NK-92 (cell line): ENCODE measurements around the gene CARNS1.
"Not testable (repeated sequence)": the region's sequence is repeated elsewhere in the genome, so short reads cannot be mapped to it uniquely, and the experiment has no call there.

Experiments used
- DNase-seq: peaks from one replicate; lab custom pipeline; 2025; ENCODE audit not compliant: unreplicated experiment; lab: John Stamatoyannopoulos, UW

The CARNS1 gene

DNA sequence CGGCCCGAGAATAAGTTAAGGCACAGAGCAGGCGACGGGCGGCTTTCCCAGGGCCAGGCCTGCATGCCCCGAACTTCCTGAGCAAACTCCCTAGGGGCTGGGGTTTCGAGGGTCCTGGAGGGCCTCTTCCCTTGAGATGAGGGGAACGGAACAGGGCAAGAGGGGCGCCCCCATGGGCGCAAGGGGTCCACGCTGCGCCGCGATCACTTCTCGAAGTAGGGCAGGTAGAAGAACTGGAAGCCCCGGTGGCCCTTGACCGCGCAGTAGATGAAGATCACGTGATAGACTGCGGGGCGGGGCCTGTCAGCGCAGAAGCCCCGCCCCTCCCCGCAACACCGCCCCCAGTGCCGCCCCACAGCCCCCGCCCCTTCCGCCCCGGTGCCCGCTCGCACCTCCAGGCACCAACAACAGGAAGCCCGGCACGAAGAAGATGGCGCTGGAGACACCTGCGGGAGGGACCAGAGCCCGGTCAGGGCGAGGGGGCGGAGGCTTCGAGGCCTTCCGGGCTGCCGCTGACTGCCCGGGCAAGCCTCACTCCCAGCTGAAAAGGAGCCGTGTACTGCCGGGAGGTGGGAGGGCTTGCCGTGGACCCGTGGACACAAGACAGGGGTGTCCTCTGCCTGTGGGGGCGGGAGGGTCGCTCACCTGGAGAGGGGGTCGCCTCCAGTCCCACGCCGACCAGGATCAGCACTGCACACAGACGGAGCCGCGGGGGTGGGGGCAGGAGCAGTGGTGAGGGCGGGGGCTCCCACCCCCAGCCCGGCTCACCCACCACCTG is 49.1 kb downstream of the CARNS1 start:
- peak; percentile 67 for DNase-seq

DNA sequence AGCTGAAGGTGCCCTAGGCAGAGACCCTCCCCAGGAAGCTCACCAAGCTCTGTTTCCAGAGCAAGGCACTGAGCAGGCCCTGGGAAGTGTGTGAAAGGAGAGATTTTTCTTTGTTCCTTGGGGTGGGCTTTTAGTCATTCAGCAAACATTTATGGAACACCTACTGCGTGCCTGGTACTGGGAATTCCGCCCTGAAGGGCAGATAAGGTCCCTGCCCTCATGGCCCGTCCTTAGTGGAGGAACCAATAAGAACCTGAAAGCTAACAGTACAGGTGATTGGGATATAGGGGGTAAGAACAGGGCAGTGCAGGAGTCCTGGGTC is 49.7 kb downstream of the CARNS1 start:
- no peak for DNase-seq

DNA sequence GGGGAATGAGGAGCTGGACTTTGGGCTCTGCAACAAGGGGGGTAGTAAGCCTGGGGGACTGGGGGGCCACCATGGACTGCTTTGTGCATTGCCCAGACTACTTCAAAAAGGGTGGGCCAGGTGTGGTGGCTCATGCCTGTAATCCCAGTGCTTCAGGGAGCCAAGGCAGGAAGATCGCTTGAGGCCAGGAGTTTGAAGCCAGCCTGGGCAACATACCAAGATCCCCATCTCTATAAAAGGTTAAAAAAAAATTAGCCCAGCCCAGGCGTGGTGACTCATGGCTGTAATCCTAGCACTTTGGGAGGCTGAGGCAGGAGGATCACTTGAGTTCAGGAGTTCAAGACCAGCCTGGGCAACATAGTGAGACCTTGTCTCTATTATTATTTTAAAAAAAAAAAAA is 50.1 kb downstream of the CARNS1 start:
- not testable (repeated sequence) for DNase-seq

DNA sequence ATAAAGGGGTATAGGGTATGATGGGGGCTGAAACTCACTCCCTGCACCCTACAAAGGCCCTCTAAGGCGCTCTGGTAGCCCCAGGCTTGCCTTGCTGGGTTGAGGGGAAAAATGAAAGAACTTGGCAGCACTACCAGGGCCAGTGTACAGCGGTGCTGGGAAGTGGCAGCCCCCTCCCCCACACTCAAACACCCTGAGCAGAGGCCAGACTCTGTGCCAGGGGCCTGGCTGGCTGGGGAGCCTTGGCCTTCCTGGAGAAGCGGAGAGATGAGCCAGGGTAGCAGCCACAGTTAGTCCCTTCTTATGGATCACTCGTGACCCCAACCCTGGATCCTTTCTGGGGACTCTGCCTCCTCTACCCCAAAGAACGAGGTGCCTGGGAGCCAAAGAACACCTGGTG is 50.9 kb downstream of the CARNS1 start:
- DNase-seq, result no peak

DNA sequence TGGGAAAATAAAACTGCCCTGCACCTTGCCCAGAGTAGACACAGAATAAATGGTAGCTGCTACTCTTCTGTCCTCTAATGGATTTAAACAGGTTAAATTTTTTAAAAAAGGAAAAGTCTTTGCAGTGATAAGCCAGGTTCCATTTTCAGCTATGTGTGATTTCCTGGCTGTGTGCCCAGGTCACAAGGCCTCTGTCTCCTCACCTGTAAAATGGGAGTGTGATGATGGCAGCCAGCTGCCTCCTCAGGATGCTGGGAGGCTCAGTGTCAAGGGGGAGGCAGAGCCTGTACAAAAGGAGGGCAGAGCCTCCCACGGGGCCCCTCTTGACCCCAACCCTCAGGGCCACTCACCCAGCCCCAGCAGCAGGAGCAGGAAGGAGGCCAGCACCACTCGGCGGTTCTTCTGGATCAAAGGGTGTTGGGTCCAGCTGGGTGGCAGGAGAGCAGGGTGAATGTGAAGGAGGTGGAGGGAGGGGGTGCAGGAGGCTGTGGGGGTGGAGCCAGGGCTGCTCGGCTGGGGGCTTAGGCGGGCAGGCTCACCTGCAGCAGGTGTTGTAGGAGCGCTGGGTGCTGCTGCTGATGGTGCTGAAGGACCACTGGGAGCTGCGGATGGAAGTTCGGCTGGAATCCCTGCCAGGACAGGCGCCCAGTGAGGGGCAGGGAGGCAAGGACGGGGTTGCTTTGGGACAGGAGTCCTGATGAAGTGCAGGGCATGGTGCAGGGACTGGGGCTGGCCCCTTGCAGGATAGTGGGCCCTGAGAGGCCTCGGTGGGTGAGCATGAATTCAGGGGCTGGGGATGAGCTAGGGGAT is 51.7 kb downstream of the CARNS1 start:
- no peak for DNase-seq

DNA sequence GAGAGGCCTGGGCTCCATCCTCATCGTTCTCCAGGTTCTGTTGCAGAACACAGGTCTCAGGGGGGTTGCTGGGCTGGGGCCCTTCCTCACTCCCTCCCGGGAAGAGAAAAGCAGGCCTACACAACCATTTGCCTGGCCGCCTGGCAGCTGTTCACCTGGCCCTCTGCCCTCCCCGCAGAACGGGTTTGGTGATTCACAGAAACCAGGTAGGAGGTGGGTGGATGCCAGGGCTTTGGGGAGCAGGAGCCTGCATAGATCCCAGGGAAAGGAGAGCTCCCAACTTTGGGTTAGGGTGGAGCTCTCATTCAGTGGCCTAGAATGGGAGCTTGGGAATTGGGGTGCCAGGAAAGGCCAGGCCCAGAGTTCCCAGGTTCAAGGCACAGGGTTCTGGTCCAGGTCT is 52.6 kb downstream of the CARNS1 start:
- no peak for DNase-seq

DNA sequence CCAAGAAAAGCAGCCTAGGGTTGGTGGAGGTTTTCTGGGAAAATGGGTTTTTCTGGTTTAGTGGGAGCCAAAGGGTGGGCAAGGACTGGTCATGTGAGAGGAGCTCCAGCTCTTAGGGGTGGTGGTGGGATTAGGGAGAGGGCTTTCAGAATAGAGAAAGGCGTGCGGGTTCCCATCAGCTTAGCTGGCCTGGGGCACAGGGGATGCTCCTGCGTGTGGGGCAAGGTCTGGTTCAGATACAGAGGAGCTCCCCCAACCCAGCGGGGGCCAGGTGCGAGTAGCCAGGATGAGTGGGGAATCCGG is 52.9 kb downstream of the CARNS1 start:
- no peak for DNase-seq

DNA sequence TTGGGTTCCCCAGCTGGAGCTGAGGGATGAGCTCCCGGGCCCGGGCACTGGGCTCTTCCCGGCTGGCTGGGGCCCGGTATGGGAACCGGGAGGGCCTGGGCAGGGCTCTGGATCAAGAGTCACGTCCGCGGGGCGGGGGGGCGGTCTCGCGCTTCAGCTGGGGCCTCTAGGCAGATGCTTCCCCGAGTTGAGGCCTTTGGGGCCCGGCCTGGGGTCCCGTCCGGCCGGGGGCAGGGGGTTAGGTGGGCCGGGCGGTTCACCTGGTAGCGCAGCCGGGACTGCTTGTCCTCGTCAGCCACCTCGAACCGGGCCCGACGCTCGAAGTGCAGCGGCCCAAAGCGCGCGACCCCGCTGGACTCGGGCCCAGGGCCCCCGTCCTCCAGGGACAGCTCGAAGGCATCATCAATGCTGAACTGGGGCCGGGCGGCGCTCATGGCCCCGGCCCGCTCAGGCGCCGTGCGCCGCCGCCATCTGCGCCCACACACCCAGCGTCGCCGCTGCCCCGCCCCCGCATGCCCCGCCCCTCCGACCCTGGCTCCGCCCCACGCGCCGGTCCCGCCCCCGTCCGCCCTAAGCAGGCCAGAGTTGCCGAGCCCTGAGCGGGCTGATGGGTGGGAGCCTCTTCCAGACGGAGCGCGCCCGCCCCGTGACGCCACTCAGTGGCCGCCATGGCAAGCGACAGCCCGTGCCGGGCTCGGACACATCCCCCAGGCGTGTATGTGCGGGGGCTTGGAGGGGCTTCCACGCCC is 53.5 kb downstream of the CARNS1 start, which contains the start of gene TMEM134:
Gene TMEM134 (minus strand): TSS at position 493 of the 749 bp plus-strand sequence. CDS start 59 bp downstream, at position 434.
- no peak for DNase-seq

DNA sequence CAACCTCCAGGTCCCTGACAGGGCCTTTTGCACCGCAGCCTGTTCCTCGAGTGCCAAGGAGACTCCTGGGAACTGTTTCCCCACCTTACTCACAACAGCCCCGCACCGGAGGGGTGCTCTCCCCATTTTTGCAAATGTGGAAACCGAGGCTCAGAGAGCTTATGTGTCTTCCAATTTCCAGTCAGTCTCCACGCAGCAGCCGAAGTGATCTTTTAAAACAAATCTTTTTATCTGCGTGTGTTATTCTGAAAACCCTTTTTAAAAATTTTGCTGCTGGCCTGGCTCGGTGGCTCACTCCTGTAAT is 54.0 kb downstream of the CARNS1 start:
- no peak for DNase-seq

DNA sequence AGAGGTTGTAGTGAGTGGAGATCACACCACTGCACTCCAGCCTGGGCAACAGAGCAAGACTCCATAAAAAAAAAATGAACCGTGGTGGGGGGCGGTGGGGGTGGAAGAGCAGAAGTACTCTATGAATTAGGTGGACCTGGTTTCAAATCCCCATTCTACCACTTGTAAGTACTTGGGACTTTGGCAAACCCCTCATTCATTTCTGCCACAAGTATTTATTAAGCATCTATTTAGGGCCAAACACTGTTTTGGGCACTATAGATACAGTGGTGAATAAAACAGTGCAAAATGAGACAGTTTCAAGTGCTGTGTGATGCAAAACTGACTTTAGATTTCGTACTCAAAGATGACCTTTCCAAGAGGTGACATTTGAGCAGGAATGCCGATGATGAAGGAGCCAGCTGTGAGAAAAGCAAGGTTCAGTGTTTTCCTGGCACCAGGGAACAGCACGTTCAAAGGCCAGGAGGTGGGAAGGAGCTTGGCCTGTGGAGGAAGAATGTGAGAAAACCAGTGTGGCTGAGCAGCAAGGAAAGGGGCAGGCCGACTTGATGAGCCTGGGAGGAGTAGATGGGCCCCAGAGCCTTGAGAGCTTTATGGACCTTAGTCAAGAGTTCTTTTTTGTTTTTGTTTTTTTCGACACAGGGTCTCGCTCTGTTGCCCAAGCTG is 55.0 kb downstream of the CARNS1 start:
- DNase-seq, result no peak

DNA sequence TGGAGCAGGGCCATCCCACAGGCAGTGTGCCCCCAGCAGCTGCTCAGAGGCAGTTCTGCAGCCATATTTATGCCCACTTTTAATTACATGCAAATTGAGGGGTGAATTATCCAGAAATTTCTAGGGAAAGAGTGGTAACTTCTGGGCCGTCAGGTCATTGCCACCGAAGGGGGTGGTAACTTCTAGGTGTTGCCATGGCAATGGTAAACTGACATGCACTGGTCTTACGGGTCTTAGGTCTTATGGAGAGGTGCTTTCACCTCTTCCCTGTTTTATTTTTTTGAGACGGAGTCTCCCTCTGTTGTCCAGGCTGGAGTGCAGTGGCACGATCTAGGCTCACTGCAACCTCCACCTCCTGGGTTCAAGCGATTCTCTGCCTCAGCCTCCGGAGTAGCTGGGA is 57.4 kb downstream of the CARNS1 start:
- DNase-seq, result no peak
